DMS114 treated with DMSO at 0.1 percent for 48 hours (cell line): ENCODE measurements around the gene CYP11A1.

ENCODE experiments used
- DNase-seq: peaks from one replicate; lab custom pipeline; 2025; ENCODE audit not compliant: unreplicated experiment; lab: John Stamatoyannopoulos, UW

The CYP11A1 gene

GRCh38 chr15:74328331-74329056 lies 39.0 kb downstream of the CYP11A1 start:
- no peak for DNase-seq

DNA sequence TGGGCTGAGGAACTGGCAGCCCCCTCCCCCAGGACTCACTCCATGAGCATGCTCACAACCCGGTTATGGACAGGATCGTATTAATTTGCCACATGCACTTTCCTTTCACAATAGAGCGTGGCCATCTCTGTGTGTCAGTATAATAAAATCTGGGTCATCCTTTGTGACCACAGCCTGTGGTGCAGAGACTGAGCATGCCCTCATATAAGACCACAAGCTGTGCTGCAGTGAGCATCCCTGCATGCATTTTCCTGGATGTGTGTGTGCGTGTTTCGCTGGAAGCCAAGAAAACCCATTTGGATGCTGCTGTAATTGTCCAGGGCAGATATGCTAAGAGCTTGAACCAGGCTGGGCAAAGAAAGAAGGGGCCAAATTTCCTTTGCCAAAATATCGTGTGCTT lies 39.7 kb downstream of the CYP11A1 start:
- DNase-seq = no peak

DNA sequence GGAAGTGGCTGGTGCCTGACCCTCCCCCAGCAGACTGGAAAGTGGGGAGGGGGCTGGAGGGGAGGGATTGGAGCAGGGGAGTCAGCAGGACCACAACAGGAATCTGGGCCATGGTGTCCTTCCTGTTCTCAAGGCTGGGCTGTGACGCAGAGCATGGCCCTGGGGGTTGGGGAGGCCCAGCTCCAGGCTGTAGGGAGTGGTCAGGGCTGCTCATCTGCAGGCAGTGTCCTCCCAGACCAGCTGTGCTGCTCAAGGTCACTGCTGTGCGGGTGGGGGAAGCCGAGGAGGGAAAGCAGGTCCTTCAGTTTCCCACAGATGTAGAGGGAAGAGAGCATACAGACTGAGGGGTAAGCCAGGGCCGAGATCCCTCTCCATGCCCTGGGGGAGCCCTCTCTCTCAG lies 40.7 kb downstream of the CYP11A1 start:
- no peak for DNase-seq

- no peak for DNase-seq
Observed at GRCh38 chr15:74324714-74325113, 42.7 kb downstream of the CYP11A1 start.

DNA sequence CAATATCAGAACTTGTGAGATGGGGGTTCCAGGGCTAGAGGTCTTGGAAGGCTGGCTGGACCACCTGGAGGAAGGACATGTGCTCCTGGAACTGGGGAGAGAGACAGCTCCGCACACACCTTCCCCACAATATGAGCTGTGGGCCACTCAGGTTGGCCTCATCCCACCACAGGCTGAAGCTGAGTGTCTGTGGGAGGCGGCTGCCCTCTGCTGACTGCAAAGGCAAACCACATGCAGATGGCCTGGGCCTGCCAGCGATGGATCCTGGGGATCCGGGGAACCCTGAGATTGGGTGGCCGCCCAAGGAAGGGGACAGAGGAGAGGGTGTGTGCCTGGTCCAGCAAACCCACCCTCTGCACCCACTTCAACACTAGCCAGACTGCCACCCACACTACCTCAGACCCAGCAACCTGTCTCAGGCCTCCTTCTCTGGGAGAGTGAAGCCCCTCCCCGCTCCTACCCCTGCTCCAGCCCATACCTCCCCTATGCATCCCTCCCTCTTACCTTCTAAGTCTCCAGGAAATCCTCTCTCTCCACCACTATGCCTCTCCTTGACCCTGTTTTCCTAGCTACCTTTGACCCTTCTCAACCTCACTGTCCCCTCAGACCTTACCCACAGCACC lies 44.8 kb downstream of the CYP11A1 start:
- peak; percentile 39 for DNase-seq

GRCh38 chr15:74320352-74321247 lies 46.8 kb downstream of the CYP11A1 start:
- DNase-seq = peak; percentile 31

- no peak for DNase-seq
Observed at GRCh38 chr15:74319596-74320351, 47.7 kb downstream of the CYP11A1 start.

GRCh38 chr15:74319138-74319460 lies 48.3 kb downstream of the CYP11A1 start:
- no peak for DNase-seq

DNA sequence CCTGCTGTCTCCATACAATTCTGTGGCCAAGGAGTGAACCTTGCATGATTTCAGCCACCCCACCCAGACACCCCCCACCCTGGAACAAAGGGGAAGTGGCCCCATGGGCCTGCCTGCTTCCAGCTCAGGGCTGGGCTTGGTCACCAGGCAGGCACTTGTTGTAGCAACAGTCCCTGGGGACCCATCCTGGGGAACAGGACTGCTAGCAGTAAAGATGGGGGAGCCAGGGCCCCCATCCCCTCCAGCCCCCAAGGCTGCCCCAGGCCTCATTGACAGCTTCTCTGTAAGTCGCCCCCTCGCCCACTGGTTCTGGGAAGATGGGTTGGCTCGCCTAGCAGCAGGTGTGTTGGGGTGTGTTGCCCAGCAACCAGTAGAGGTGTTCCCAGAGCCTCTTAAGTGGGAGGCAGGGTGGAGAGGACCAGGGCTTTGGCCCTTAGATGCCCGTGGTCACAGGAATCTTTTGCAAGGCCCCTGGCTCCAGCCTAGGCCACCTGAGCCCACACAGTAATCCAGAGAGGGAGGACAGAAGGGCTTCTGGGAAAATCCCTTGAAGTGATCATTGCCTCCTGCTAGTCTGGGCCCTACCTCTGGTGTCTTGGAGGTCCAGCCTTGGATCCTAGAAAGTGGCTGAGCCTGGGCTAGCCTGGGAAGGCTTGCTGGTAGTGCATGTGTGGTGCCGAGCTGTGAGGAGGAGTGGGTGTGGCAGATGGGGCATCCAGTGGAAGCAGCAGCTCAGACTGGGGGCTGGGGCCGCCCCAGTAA lies 48.9 kb downstream of the CYP11A1 start:
- no peak for DNase-seq

GRCh38 chr15:74317820-74318375 lies 49.5 kb downstream of the CYP11A1 start:
- DNase-seq = no peak

GRCh38 chr15:74316141-74316540 lies 51.3 kb downstream of the CYP11A1 start:
- no peak for DNase-seq

DNA sequence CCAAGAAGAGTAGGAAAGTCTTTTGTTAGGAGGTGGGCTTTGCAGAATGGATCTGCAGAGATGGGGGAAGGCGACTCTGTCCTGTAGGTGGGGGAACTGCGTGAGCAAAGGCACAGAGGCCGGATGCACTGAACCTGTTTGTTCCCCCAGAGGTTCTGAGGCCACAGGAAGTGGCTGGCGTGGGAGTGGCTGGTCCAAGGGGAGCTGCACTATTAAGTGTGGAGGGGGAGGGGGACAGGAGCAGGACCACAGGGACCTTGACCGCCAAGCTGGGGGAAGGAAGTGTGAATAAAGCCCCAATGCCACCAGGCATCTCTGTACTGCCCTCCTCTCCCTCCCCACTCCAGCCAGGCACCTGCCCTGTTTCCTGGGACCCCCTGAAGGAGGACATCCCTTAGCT lies 51.8 kb downstream of the CYP11A1 start:
- no peak for DNase-seq

DNA sequence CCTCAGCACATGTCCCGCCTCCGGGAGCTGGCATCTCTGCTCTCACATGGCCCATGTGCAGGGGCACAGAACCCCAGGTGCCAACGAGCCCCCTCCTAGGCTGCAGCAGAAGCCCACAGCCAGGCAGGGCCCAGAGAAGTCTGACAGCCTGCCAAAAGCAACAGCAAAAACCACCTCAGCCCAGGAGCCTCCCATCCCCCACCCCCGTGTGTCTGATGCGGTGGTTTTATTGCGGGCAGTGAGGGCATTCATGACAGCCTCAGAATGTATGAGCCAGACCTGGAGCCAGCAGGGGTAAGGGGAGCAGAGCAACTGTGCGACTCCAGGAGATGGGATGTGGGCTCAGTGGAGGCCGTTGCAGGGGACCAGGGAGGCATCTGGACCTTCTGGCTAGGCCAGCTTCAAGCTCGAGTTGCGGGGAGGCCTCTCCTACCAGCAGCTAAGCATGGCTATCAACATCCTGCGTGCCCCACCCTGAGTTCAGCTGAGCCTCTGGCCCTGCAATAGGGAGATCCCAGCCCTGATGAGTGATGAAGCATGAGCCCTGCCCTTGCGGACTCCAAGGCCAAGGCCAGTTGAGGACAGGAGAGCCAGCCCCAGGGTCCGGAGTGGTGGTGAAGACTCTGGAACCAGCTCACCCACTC lies 52.5 kb downstream of the CYP11A1 start:
- no peak for DNase-seq

GRCh38 chr15:74313889-74314288 lies 53.6 kb downstream of the CYP11A1 start:
- no peak for DNase-seq

GRCh38 chr15:74312445-74313007 lies 54.9 kb downstream of the CYP11A1 start:
- no peak for DNase-seq

- peak; percentile 14 for DNase-seq
Observed at GRCh38 chr15:74311734-74312444, 55.6 kb downstream of the CYP11A1 start.

DNA sequence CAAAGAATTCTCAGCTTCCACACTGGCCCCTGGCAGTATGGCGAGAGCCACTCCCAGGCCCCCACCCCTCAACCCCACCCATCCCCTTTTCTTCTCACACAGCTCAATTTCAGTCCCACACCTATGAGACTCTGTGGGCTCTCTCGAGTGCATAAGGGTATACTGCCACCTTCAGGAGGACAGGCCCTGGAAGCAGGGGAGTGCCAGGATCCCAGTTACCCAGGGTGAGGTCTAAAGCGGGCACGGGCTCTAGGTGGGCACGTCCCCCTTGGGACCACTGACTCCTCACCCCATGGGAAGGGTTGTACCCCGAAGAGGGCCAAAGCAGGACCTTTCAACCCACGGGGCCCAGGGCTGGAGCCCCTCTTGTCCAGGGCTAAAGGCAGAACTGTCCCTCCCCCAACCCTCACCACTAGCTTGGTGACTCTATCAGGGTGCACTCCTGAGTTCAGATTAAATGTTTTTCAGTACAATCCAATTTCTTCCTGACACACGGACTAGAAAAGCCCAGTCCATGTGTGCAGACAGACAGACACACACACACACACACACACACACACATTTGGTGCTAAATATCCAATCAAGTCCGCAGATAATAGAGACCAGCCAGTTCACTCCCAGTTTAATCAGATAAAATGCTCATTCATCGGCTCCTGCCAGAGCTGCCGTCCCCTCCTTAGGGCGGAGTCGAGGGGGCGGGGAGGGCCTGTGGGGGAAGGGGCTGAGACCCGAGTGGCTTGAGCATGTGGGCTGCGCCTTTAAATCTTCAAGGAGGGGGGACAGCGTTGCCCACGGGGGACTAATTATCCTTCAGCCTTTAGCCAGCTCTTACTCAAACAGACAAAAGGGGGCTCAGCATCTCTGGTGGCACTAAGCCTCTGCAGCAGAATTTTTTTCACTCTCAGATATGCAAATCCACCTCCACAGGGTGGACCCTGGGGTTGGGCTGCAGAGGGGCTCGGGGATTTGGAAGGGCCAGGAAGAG lies 59.3 kb downstream of the CYP11A1 start:
- DNase-seq = peak; percentile 56
